A549 (cell line): Measurements from ENCODE around the gene PHACTR4. TPM values are rescaled to one million over a fixed set of nuclear protein-coding genes. Genes with fewer than 3 reads are reported as not detected.

ENCODE experiments used
- ATAC-seq, 2 experiments: fragments of 200-7000 bp in 1 of 2; fragments of >200 bp in 1 of 2; cut with Nextera tagmentation in 1 of 2; cut with Tn5 transposase in 1 of 2; 3 replicates each; pipeline versions ENCODE4 v1.8.0 to v1.9.1; 2018 to 2020; ENCODE audit warnings: mild to moderate bottlenecking in 1 of 2, moderate library complexity in 1 of 2
- CTCF ChIA-PET: fragments of 300-600 bp; sonication (Branson Sonifier 250); formaldehyde crosslinking; extraction: SDS; loops from one replicate; lab custom pipeline; 2021; ENCODE audit warnings: antibody characterized with exemption, inconsistent platforms; lab: Yijun Ruan, JAX
- POLR2A ChIA-PET: fragments of 350-600 bp; formaldehyde crosslinking; extraction: SDS; loops from one replicate; lab custom pipeline; 2021; ENCODE audit warnings: antibody characterized with exemption, inconsistent platforms; lab: Yijun Ruan, JAX
- DNase-seq, 2 experiments: peaks; one replicate each; pipeline versions ENCODE4 v3.0.0 to v3.0.0-alpha.2; 2011 to 2016; ENCODE audit warnings: low read depth in 1 of 2, low spot score in 1 of 2
- FAIRE-seq: peaks from 2 replicates; lab custom pipeline; 2011; peaks lifted over from hg19 to GRCh38; lab: Jason Lieb, UNC
- H3K27ac ChIP-seq, 2 experiments: fragments of >200 bp; sonication (Bioruptor Twin); formaldehyde crosslinking; 3 replicates each; pipeline ENCODE4 v1.5.1; 2016 to 2017
- H3K4me1 ChIP-seq: fragments of >200 bp; sonication (Bioruptor Twin); formaldehyde crosslinking; 3 replicates; pipeline ENCODE4 v1.6.1; 2016
- H3K4me2 ChIP-seq: fragments of >200 bp; sonication (Bioruptor Twin); formaldehyde crosslinking; 3 replicates; pipeline ENCODE4 v1.6.1; 2016
- H3K4me3 ChIP-seq: fragments of >200 bp; sonication (Bioruptor Twin); formaldehyde crosslinking; 3 replicates; pipeline ENCODE4 v1.5.1; 2016
- H3K9me3 ChIP-seq: fragments of >200 bp; sonication (Bioruptor Twin); formaldehyde crosslinking; 3 replicates; pipeline ENCODE4 v1.6.1; 2016
- CBX2 ChIP-seq: fragments of 200-600 bp; sonication (generic); IDR thresholded peaks from 2 replicates; pipeline ENCODE4 v1.6.1; 2016; ENCODE audit warnings: low read depth, mild to moderate bottlenecking, borderline replicate concordance
- CBX8 ChIP-seq: fragments of 200-600 bp; sonication (generic); IDR thresholded peaks from 2 replicates; pipeline ENCODE4 v1.6.1; 2016
- CHD2 ChIP-seq: fragments of 150-350 bp; IDR thresholded peaks from 2 replicates; pipeline ENCODE4 v1.6.1; 2014; ENCODE audit warnings: low read length; ENCODE audit not compliant: partially characterized antibody
- CHD4 ChIP-seq: fragments of 200-600 bp; sonication (generic); IDR thresholded peaks from 2 replicates; pipeline ENCODE4 v1.6.1; 2016; ENCODE audit warnings: antibody characterized with exemption, mild to moderate bottlenecking, borderline replicate concordance
- CTCF ChIP-seq: fragments of >200 bp; sonication (Bioruptor Twin); formaldehyde crosslinking; IDR thresholded peaks from 3 replicates; pipeline ENCODE4 v1.5.1; 2016
- EHMT2 ChIP-seq: fragments of 200-600 bp; sonication (generic); IDR thresholded peaks from 2 replicates; pipeline ENCODE4 v1.6.1; 2016; ENCODE audit warnings: antibody characterized with exemption, low read depth, mild to moderate bottlenecking, moderate library complexity
- ELK1 ChIP-seq: fragments of 150-350 bp; IDR thresholded peaks from 2 replicates; pipeline ENCODE4 v1.6.1; 2014; ENCODE audit warnings: low read depth, mild to moderate bottlenecking, low read length
- ESRRA ChIP-seq: fragments of 150-350 bp; IDR thresholded peaks from 2 replicates; pipeline ENCODE4 v1.6.1; 2014; ENCODE audit warnings: mild to moderate bottlenecking, low read length, borderline replicate concordance
- FOSL2 ChIP-seq, 2 experiments: fragments of 450-650 bp in 1 of 2; fragments of >200 bp in 1 of 2; sonication (Bioruptor Twin) in 1 of 2; formaldehyde crosslinking; IDR thresholded peaks; 2 replicates each; pipeline versions ENCODE4 v1.5.0 to v1.6.1; 2016 to 2020; ENCODE audit warnings: mild to moderate bottlenecking in 1 of 2, moderate library complexity in 1 of 2
- FOXS1 ChIP-seq: fragments of 250-450 bp; sonication (Bioruptor Pico); IDR thresholded peaks from 2 replicates; pipeline ENCODE4 v1.5.0; 2020; ENCODE audit warnings: mild to moderate bottlenecking, moderate library complexity
- HOXA7 ChIP-seq: fragments of 250-450 bp; sonication (Bioruptor Pico); IDR thresholded peaks from 2 replicates; pipeline ENCODE4 v1.5.0; 2020; ENCODE audit warnings: mild to moderate bottlenecking, moderate library complexity
- HOXB13 ChIP-seq: fragments of 250-450 bp; sonication (Bioruptor Pico); IDR thresholded peaks from 2 replicates; pipeline ENCODE4 v1.5.0; 2020; ENCODE audit warnings: low read depth, mild to moderate bottlenecking, moderate library complexity
- JUN ChIP-seq, 2 experiments: fragments of >200 bp; sonication (Bioruptor Twin); formaldehyde crosslinking; IDR thresholded peaks; 2 replicates in 1 of 2; 3 replicates in 1 of 2; pipeline ENCODE4 v1.6.1; 2016 to 2017
- JUNB ChIP-seq: fragments of >200 bp; sonication (Bioruptor Twin); formaldehyde crosslinking; IDR thresholded peaks from 2 replicates; pipeline ENCODE4 v1.6.1; 2016
- KDM1A ChIP-seq: fragments of 200-600 bp; sonication (generic); IDR thresholded peaks from 2 replicates; pipeline ENCODE4 v1.6.1; 2016; ENCODE audit warnings: low read depth, mild to moderate bottlenecking
- MAX ChIP-seq: IDR thresholded peaks from 2 replicates; pipeline ENCODE4 v1.6.1; 2012
- MYC ChIP-seq: IDR thresholded peaks from 2 replicates; pipeline ENCODE4 v1.6.1; 2012; ENCODE audit warnings: mild to moderate bottlenecking, inconsistent platforms, low read length, improper control_type of control experiment, borderline replicate concordance
- NFE2L2 ChIP-seq: fragments of 150-350 bp; conservative IDR thresholded peaks from 2 replicates; pipeline ENCODE4 v1.6.1; 2014; ENCODE audit warnings: low read length
- PBX3 ChIP-seq: IDR thresholded peaks from 2 replicates; pipeline ENCODE4 v1.6.1; 2012
- PHF8 ChIP-seq: fragments of 200-600 bp; sonication (generic); IDR thresholded peaks from 2 replicates; pipeline ENCODE4 v1.6.1; 2016; ENCODE audit warnings: low read depth, mild to moderate bottlenecking, antibody characterized with exemption, moderate library complexity, borderline replicate concordance
- POLR2A ChIP-seq: IDR thresholded peaks from 2 replicates; pipeline ENCODE4 v1.6.1; 2012; ENCODE audit warnings: mild to moderate bottlenecking, low read length
- POLR2AphosphoS2 ChIP-seq: conservative IDR thresholded peaks from 2 replicates; pipeline ENCODE4 v1.6.1; 2012; ENCODE audit warnings: low read length, improper control_type of control experiment, inconsistent platforms
- RARB ChIP-seq: fragments of 250-450 bp; sonication (Bioruptor Pico); IDR thresholded peaks from 2 replicates; pipeline ENCODE4 v1.8.0; 2021; ENCODE audit warnings: mild to moderate bottlenecking, moderate library complexity
- SMC3 ChIP-seq: fragments of >200 bp; sonication (Bioruptor Twin); formaldehyde crosslinking; IDR thresholded peaks from 3 replicates; pipeline ENCODE4 v1.6.1; 2018; ENCODE audit warnings: inconsistent platforms
- TFCP2L1 ChIP-seq: fragments of 250-450 bp; sonication (Bioruptor Pico); IDR thresholded peaks from 2 replicates; pipeline ENCODE4 v1.5.0; 2021; ENCODE audit warnings: mild to moderate bottlenecking
- ZC3H11A ChIP-seq: fragments of 450-650 bp; IDR thresholded peaks from 2 replicates; pipeline ENCODE4 v1.6.1; 2014; ENCODE audit warnings: antibody characterized with exemption, mild to moderate bottlenecking
- ZSCAN20 ChIP-seq: fragments of 250-450 bp; sonication (Bioruptor Pico); IDR thresholded peaks from 2 replicates; pipeline ENCODE4 v1.8.0; 2022; ENCODE audit warnings: mild to moderate bottlenecking, moderate library complexity
- WGBS: methylation state at CpG from one replicate; pipeline ENCODE4 v1.1.6; 2017; ENCODE audit errors: missing lambda C conversion rate; 5-methylcytosine and 5-hydroxymethylcytosine counted together
- polyA plus RNA-seq, 4 experiments: library from polyadenylated mRNA; depleted of rRNA in 3 of 4; stranded (reverse); fragments of >200 nt; fragmentation: RNase III in 1 of 4; extraction: RNeasy Plus Mini Kit Qiagen cat#74134 plus additional on column Dnase treatment in 1 of 4; gene quantifications; 2 replicates in 3 of 4; 3 replicates in 1 of 4; pipeline ENCODE4 v1.2.3, GENCODE V29; 2011 to 2017

Gene PHACTR4
- polyA plus RNA-seq, 2 of the 4 experiments (the other 2 are of a cell fraction), result 17.4 to 25.0 TPM

- FAIRE-seq (no peak), ATAC-seq (peak; percentile 0 to 2; a peak in 2 of 6 replicates), DNase-seq (peak in 1 of 2 experiments; percentile 49)
- POLR2A ChIA-PET, result interaction anchor here (0.6 to 1.4 kb wide), 5 partner anchors 75 to 254 kb away, joined by 3 to 9 read pairs (median 4); partner anchors contain the start of genes MED18 and RNU11
- Histone ChIP-seq H3K9me3 (no peaks in the 10 kb centered on the region), H3K4me3 (no peak overlapping the region), H3K4me2 (peak overlapping the region; percentile 97), H3K27ac (peak overlapping the region; percentile 21 to 94; a peak in 4 of 6 replicates), H3K4me1 (peaks cover 58% of the 10 kb centered on the region)
- CTCF ChIA-PET, result no interaction called here
- TF ChIP-seq ZSCAN20 (no peak), ZC3H11A (no peak), ESRRA (no peak), PBX3 (no peak), FOSL2 (IDR thresholded peaks at IDR 0.05) (no peak), FOSL2 (CRISPR knock-in tag; IDR thresholded peaks at IDR 0.05) (no peak), MAX (0 out of 2 replicates have a peak, but pooled peaks have one; percentile 1), TFCP2L1 (CRISPR knock-in tag) (no peak), EHMT2 (no peak), CTCF (no peak), CHD2 (no peak), MYC (no peak), PHF8 (no peak), RARB (no peak), POLR2AphosphoS2 (peak; percentile 77; the same call in 1 of the 2 replicates), KDM1A (no peak), SMC3 (no peak), JUNB (no peak), HOXA7 (CRISPR knock-in tag) (no peak), ELK1 (no peak), NFE2L2 (no peak), JUN (IDR thresholded peaks at IDR 0.05) (peak in 1 of 2 experiments; percentile 22; a peak in 2 of 5 replicates), CHD4 (no peak), CBX2 (no peak), FOXS1 (CRISPR knock-in tag) (no peak), HOXB13 (CRISPR knock-in tag) (no peak), POLR2A (no peak), CBX8 (no peak)
- 62% methylated on average over 7 of the region's 7 CpGs for WGBS
Observed at GRCh38 chr1:28512058-28512611, 142.6 kb downstream of the PHACTR4 start.
